Endothelial cell of umbilical vein (primary cell): ENCODE data around the gene CAMSAP1. TPM values are rescaled to one million over a fixed set of nuclear protein-coding genes. Genes with fewer than 3 reads are reported as not detected.

Experiments used
- BruUV-seq: library from RNA; stranded (reverse); fragments of 400-500 nt; replicated peaks from 2 replicates; lab custom pipeline; 2021; lab: Mats Ljungman, UMichigan
- CTCF ChIA-PET: fragments of 300-600, 350-600 bp; sonication (Branson Sonifier 250); formaldehyde crosslinking; loops from one replicate; lab custom pipeline; 2021; ENCODE audit warnings: antibody characterized with exemption, inconsistent platforms; lab: Charles Lee
- POLR2A ChIA-PET: fragments of 300-600, 350-600 bp; sonication (Branson Sonifier 250); formaldehyde crosslinking; loops from one replicate; lab custom pipeline; 2021; ENCODE audit warnings: antibody characterized with exemption, inconsistent platforms; lab: Charles Lee
- DNase-seq: peaks from one replicate; pipeline ENCODE4 v3.0.0-alpha.2; 2011; ENCODE audit warnings: low read depth, low spot score
- FAIRE-seq: peaks from 2 replicates; lab custom pipeline; 2011; peaks lifted over from hg19 to GRCh38; lab: Jason Lieb, UNC
- H2AFZ ChIP-seq: 2 replicates; pipeline ENCODE4 v1.6.0; 2012; ENCODE audit warnings: low read depth, low read length, control low read depth, inconsistent platforms
- H3K27ac ChIP-seq: 2 replicates; pipeline ENCODE4 v1.5.1; 2011; ENCODE audit warnings: low read depth, mild to moderate bottlenecking, control low read depth, low read length, moderate library complexity; ENCODE audit not compliant: insufficient read depth
- H3K27me3 ChIP-seq, 2 experiments: 2 replicates each; pipeline versions ENCODE4 v1.6.0 to v1.6.1; 2011; ENCODE audit warnings: low read length in 2 of 2, mixed read lengths in 1 of 2; ENCODE audit not compliant: control insufficient read depth in 2 of 2, insufficient read depth in 2 of 2
- H3K36me3 ChIP-seq, 2 experiments: 2 replicates in 1 of 2; 3 replicates in 1 of 2; pipeline ENCODE4 v1.5.1; 2011; ENCODE audit warnings: low read length in 2 of 2, mild to moderate bottlenecking in 1 of 2, moderate library complexity in 1 of 2; ENCODE audit not compliant: control insufficient read depth in 2 of 2, insufficient read depth in 2 of 2; ENCODE audit errors: extremely low read depth in 1 of 2
- H3K4me1 ChIP-seq: 3 replicates; pipeline ENCODE4 v1.5.1; 2011; ENCODE audit warnings: mild to moderate bottlenecking, low read length; ENCODE audit not compliant: control insufficient read depth, insufficient read depth; ENCODE audit errors: extremely low read depth
- H3K4me2 ChIP-seq: 2 replicates; pipeline ENCODE4 v1.6.1; 2011; ENCODE audit warnings: low read length, control low read depth, mixed read lengths; ENCODE audit not compliant: insufficient read depth
- H3K4me3 ChIP-seq, 3 experiments: fragments of 200-600 bp in 1 of 3; sonication (generic), shearing (Covaris generic) in 1 of 3; replicated peaks in 1 of 3; 2 replicates each; pipeline ENCODE4 v1.5.1; 2011 to 2016; ENCODE audit warnings: control low read depth in 3 of 3, low read length in 3 of 3, mild to moderate bottlenecking in 2 of 3, inconsistent platforms in 1 of 3, low read depth in 1 of 3, moderate library complexity in 1 of 3; ENCODE audit not compliant: insufficient read depth in 1 of 3
- H3K79me2 ChIP-seq: 2 replicates; pipeline ENCODE4 v1.6.0; 2012; ENCODE audit warnings: low read length, inconsistent platforms; ENCODE audit not compliant: control insufficient read depth, insufficient read depth
- H3K9ac ChIP-seq: replicated peaks from 2 replicates; pipeline ENCODE3; 2011; ENCODE audit warnings: low read length, control low read depth; ENCODE audit not compliant: insufficient read depth; ENCODE audit errors: extremely low read depth
- H3K9me1 ChIP-seq: replicated peaks from 3 replicates; pipeline ENCODE4 v1.6.0; 2011; ENCODE audit warnings: mild to moderate bottlenecking, low read length; ENCODE audit not compliant: control insufficient read depth, insufficient read depth; ENCODE audit errors: extremely low read depth
- H3K9me3 ChIP-seq: replicated peaks from 2 replicates; pipeline ENCODE4 v1.5.1; 2012; ENCODE audit warnings: low read length, inconsistent platforms; ENCODE audit not compliant: control insufficient read depth, insufficient read depth
- H4K20me1 ChIP-seq: replicated peaks from 2 replicates; pipeline ENCODE3; 2011; ENCODE audit warnings: mild to moderate bottlenecking, low read length; ENCODE audit not compliant: control insufficient read depth, insufficient read depth; ENCODE audit errors: extremely low read depth
- CTCF ChIP-seq, 2 donors: IDR thresholded peaks; 1 replicate in 1 of 2; 2 replicates in 1 of 2; pipeline ENCODE4 v1.5.1; 2011; ENCODE audit warnings: low read length in 2 of 2, mild to moderate bottlenecking in 2 of 2, moderate library complexity in 2 of 2, control low read depth in 1 of 2, inconsistent platforms in 1 of 2, low read depth in 1 of 2; ENCODE audit not compliant: insufficient read depth in 1 of 2; ENCODE audit errors: extremely low read depth in 1 of 2
- EZH2 ChIP-seq: IDR thresholded peaks from 2 replicates; pipeline ENCODE4 v1.6.1; 2012; ENCODE audit warnings: borderline replicate concordance, low read depth, mild to moderate bottlenecking, moderate library complexity, low read length, inconsistent platforms; ENCODE audit not compliant: severe bottlenecking
- FOS ChIP-seq: IDR thresholded peaks from 2 replicates; pipeline ENCODE4 v1.6.1; 2011; ENCODE audit warnings: mild to moderate bottlenecking, low read length, moderate library complexity, borderline replicate concordance; ENCODE audit not compliant: insufficient read depth
- GATA2 ChIP-seq: IDR thresholded peaks from 2 replicates; pipeline ENCODE4 v1.7.0; 2011; ENCODE audit warnings: low read depth, mild to moderate bottlenecking, moderate library complexity, mixed read lengths, low read length; ENCODE audit not compliant: insufficient read length, insufficient read depth
- JUN ChIP-seq: IDR thresholded peaks from 2 replicates; pipeline ENCODE4 v1.6.1; 2011; ENCODE audit warnings: borderline replicate concordance, low read depth; ENCODE audit not compliant: insufficient read length, insufficient read depth
- MYC ChIP-seq: IDR thresholded peaks from one replicate; pipeline ENCODE4 v1.6.1; 2011; ENCODE audit warnings: mild to moderate bottlenecking, low read depth, low read length
- POLR2A ChIP-seq: IDR thresholded peaks from 2 replicates; pipeline ENCODE4 v1.6.1; 2012; ENCODE audit warnings: low read depth, mild to moderate bottlenecking, control low read depth, low read length
- POLR2AphosphoS5 ChIP-seq: IDR thresholded peaks from 2 replicates; pipeline ENCODE4 v1.6.1; 2012; ENCODE audit warnings: low read depth, mild to moderate bottlenecking, control low read depth, low read length, moderate library complexity; ENCODE audit not compliant: insufficient read depth
- dilution Hi-C: fragments of 300-500 bp; cut with MboI; formaldehyde crosslinking; loops from one replicate; pipeline ENCODE4 v1.15.0; 2019; ENCODE audit warnings: low sequenced_read_pairs; ENCODE audit not compliant: extremely low pct_ligation_motif_present
- intact Hi-C: fragments of 100-400 bp; cut with micrococcal nuclease; formaldehyde crosslinking; loops from one replicate; pipeline ENCODE4 v1.10.0; 2022
- polyA plus RNA-seq, 4 experiments: library from polyadenylated mRNA; depleted of rRNA in 3 of 4; stranded (reverse) in 3 of 4; unstranded in 1 of 4; fragments of >200 nt; gene quantifications; 2 replicates each; pipeline versions ENCODE4 v1.2.1 to v1.2.3, GENCODE V29; 2011 to 2012; ENCODE audit warnings: missing spikeins in 1 of 4
- total RNA-seq: library from RNA; stranded (reverse); gene quantifications from 2 replicates; pipeline ENCODE4 v1.2.3, GENCODE V29; 2021
- TF ChIP-seq, protein P1 (sequence below): IDR thresholded peaks from 2 replicates; pipeline ENCODE4 v1.6.1; 2011; ENCODE audit not compliant: insufficient read depth, insufficient read length

Gene CAMSAP1
- total and polyA plus RNA-seq, 2 donors (not counting 3 experiments of a cell fraction or from before 2014, with no cell fraction given), result 8.1 to 25.5 TPM

DNA sequence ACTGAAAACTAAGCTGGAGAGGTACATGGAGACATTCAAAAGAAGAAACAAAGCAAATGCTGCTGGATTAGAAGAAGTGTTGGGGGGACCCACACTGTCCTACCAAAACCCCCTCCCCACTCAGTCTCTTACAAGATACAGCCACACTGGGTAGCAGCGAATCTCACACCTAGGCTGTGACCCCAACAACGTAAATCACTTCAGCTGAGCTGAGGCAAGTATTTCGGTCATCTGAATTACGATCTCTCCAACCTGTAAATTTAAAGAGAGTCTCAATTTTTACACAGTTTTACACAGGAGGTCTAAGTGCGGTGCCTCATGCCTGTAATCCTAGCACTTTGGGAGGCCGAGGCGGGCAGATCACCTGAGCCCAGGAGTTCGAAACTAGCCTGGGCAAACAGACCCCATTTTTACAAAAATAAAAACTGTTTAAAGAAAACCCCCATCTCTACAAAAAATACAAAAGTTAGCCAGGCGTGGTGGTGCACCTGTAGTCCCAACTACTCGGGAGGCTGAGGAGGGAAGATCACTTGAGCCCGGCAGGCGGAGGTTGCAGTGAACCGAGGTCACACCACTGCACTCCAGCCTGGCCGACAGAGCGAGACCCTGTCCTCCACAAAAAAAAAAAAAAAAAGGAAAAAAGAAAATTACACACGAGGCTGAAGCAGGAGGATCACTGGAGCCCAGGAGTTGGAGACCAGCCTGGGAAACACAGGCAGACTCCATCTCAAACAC, 3.4 kb downstream of the CAMSAP1 start:
- BruUV-seq, result no TSS peak
- Histone ChIP-seq H3K27ac (no peak overlapping the region), H3K79me2 (peaks cover 82% of the 10 kb centered on the region)

More for the DNA sequence above, 3.4 kb downstream of the CAMSAP1 start:
- no peaks in the 10 kb centered on the region for H3K9me1 ChIP-seq
- no peaks in the 10 kb centered on the region for H3K36me3 ChIP-seq
- dilution Hi-C loops, result no loop called here
- ChIA-PET CTCF (interaction anchor here (1.0 kb wide), 1 partner anchor 219 kb away, joined by 4 read pairs; no protein-coding TSS in a partner anchor), POLR2A (no interaction called here)
- H3K4me2 ChIP-seq, result no peak overlapping the region
- H3K4me1 ChIP-seq, result peaks cover 28% of the 10 kb centered on the region
- DNase-seq (no peak), FAIRE-seq (no peak)
- no peaks in the 10 kb centered on the region for H4K20me1 ChIP-seq
- intact Hi-C loops, result no loop called here
- TF ChIP-seq CTCF (IDR thresholded peaks at IDR 0.05; ENCODE audit: extremely low read depth in 1 of 2, insufficient read depth in 1 of 2, low read depth in 1 of 2, low read length in 2 of 2) (no peak), FOS (no peak), POLR2A (no peak), POLR2AphosphoS5 (no peak), GATA2 (no peak), EZH2 (no peak), MYC (no peak), JUN (no peak)
- TF ChIP-seq, protein P1, sequence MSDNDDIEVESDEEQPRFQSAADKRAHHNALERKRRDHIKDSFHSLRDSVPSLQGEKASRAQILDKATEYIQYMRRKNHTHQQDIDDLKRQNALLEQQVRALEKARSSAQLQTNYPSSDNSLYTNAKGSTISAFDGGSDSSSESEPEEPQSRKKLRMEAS, result no peak
- no peak overlapping the region for H2AFZ ChIP-seq
- no peak overlapping the region for H3K4me3 ChIP-seq
- no peak overlapping the region for H3K9ac ChIP-seq
- no peaks in the 10 kb centered on the region for H3K9me3 ChIP-seq
- no peaks in the 10 kb centered on the region for H3K27me3 ChIP-seq
